IMR-90 (cell line): ENCODE data around the gene ACTG2. TPM values are rescaled to one million over a fixed set of nuclear protein-coding genes. Genes with fewer than 3 reads are reported as not detected.

Experiments
- ATAC-seq: fragments of 200-7000 bp; cut with Tn5 transposase; 2 replicates; pipeline ENCODE4 v1.9.1; 2020; ENCODE audit warnings: low read depth, mild to moderate bottlenecking, moderate library complexity
- BruUV-seq: library from RNA; stranded (reverse); fragments of 400-500 nt; replicated peaks from 2 replicates; lab custom pipeline; 2021; lab: Mats Ljungman, UMichigan
- CTCF ChIA-PET: fragments of 300-600 bp; formaldehyde crosslinking; extraction: SDS; loops from one replicate; lab custom pipeline; 2021; ENCODE audit warnings: antibody characterized with exemption; lab: Yijun Ruan, JAX
- POLR2A ChIA-PET: fragments of 300-600 bp; sonication (Branson Sonifier 250); formaldehyde crosslinking; loops from one replicate; lab custom pipeline; 2022; ENCODE audit warnings: antibody characterized with exemption; ENCODE audit not compliant: unreplicated experiment; lab: Charles Lee
- DNase-seq: peaks from one replicate; pipeline ENCODE4 v3.0.0; 2013
- H2AFZ ChIP-seq: replicated peaks from 2 replicates; pipeline ENCODE3; 2013; ENCODE audit warnings: low read length, mild to moderate bottlenecking; ENCODE audit not compliant: poor library complexity
- H2AK5ac ChIP-seq: 2 replicates; pipeline ENCODE4 v1.6.1; 2013; ENCODE audit warnings: low read depth, low read length, inconsistent platforms
- H2AK9ac ChIP-seq: replicated peaks from 2 replicates; pipeline ENCODE3; 2013; ENCODE audit warnings: mild to moderate bottlenecking, low read depth, low read length, moderate library complexity; ENCODE audit not compliant: poor library complexity
- H2BK120ac ChIP-seq: 2 replicates; pipeline ENCODE4 v1.6.1; 2013; ENCODE audit warnings: low read depth, low read length, inconsistent platforms
- H2BK15ac ChIP-seq: 3 replicates; pipeline ENCODE4 v1.6.1; 2013; ENCODE audit warnings: low read depth, low read length, inconsistent platforms
- H2BK20ac ChIP-seq: 2 replicates; pipeline ENCODE4 v1.6.1; 2013; ENCODE audit warnings: low read depth, mild to moderate bottlenecking, inconsistent platforms, low read length, moderate library complexity
- H2BK5ac ChIP-seq: 2 replicates; pipeline ENCODE4 v1.6.1; 2013; ENCODE audit warnings: mild to moderate bottlenecking, low read depth, low read length, inconsistent platforms; ENCODE audit not compliant: poor library complexity, severe bottlenecking
- H3K14ac ChIP-seq: replicated peaks from 2 replicates; pipeline ENCODE4 v1.6.1; 2013; ENCODE audit warnings: low read depth, low read length, inconsistent platforms
- H3K18ac ChIP-seq: 2 replicates; pipeline ENCODE4 v1.6.1; 2013; ENCODE audit warnings: low read depth, low read length, control low read depth
- H3K23ac ChIP-seq: 2 replicates; pipeline ENCODE4 v1.6.1; 2013; ENCODE audit warnings: low read depth, low read length, inconsistent platforms
- H3K27ac ChIP-seq: 2 replicates; pipeline ENCODE4 v1.5.1; 2013; ENCODE audit warnings: mild to moderate bottlenecking, control low read depth, low read length; ENCODE audit not compliant: insufficient read depth
- H3K27me3 ChIP-seq: 2 replicates; pipeline ENCODE4 v1.6.1; 2013; ENCODE audit warnings: low read length; ENCODE audit not compliant: control insufficient read depth, insufficient read depth
- H3K36me3 ChIP-seq: 2 replicates; pipeline ENCODE4 v1.6.1; 2013; ENCODE audit warnings: low read length, mixed read lengths; ENCODE audit not compliant: control insufficient read depth, insufficient read depth
- H3K4ac ChIP-seq: 2 replicates; pipeline ENCODE4 v1.6.1; 2013; ENCODE audit warnings: low read depth, low read length, inconsistent platforms
- H3K4me1 ChIP-seq: 2 replicates; pipeline ENCODE4 v1.6.1; 2013; ENCODE audit warnings: low read length, mixed read lengths; ENCODE audit not compliant: control insufficient read depth, insufficient read depth
- H3K4me2 ChIP-seq: 2 replicates; pipeline ENCODE4 v1.6.1; 2013; ENCODE audit warnings: low read depth, mild to moderate bottlenecking, control low read depth, low read length, moderate library complexity
- H3K4me3 ChIP-seq: 2 replicates; pipeline ENCODE4 v1.5.1; 2013; ENCODE audit warnings: low read depth, mild to moderate bottlenecking, control low read depth, low read length, moderate library complexity; ENCODE audit not compliant: insufficient read depth
- H3K56ac ChIP-seq: 2 replicates; pipeline ENCODE4 v1.6.1; 2013; ENCODE audit warnings: low read length, inconsistent platforms; ENCODE audit not compliant: insufficient read depth; ENCODE audit errors: extremely low read depth
- H3K79me1 ChIP-seq, 2 experiments: 2 replicates each; pipeline ENCODE4 v1.6.1; 2013; ENCODE audit warnings: low read length in 2 of 2, inconsistent platforms in 1 of 2, low read depth in 1 of 2
- H3K9ac ChIP-seq: 2 replicates; pipeline ENCODE4 v1.6.1; 2013; ENCODE audit warnings: low read depth, low read length, control low read depth
- H3K9me1 ChIP-seq: 2 replicates; pipeline ENCODE4 v1.6.1; 2013; ENCODE audit warnings: low read length, inconsistent platforms; ENCODE audit not compliant: insufficient read depth
- H3K9me3 ChIP-seq: 2 replicates; pipeline ENCODE4 v1.6.1; 2013; ENCODE audit warnings: low read length; ENCODE audit not compliant: control insufficient read depth, insufficient read depth
- H4K20me1 ChIP-seq: 2 replicates; pipeline ENCODE4 v1.6.1; 2013; ENCODE audit warnings: low read length, inconsistent platforms; ENCODE audit not compliant: insufficient read depth
- H4K5ac ChIP-seq: 2 replicates; pipeline ENCODE4 v1.6.1; 2013; ENCODE audit warnings: mild to moderate bottlenecking, low read depth, low read length, control low read depth
- H4K8ac ChIP-seq, 2 experiments: 2 replicates each; pipeline ENCODE4 v1.6.1; 2013; ENCODE audit warnings: low read depth in 2 of 2, low read length in 2 of 2, control low read depth in 1 of 2, inconsistent platforms in 1 of 2
- H4K91ac ChIP-seq: 2 replicates; pipeline ENCODE4 v1.6.1; 2013; ENCODE audit warnings: low read depth, low read length, inconsistent platforms; ENCODE audit not compliant: insufficient read depth
- CHD1 ChIP-seq: IDR thresholded peaks from 2 replicates; pipeline ENCODE4 v1.6.1; 2012; ENCODE audit warnings: low read depth, low read length, improper control_type of control experiment
- ELK1 ChIP-seq: fragments of 150-350 bp; IDR thresholded peaks from 2 replicates; pipeline ENCODE4 v1.6.1; 2016; ENCODE audit warnings: low read depth, mild to moderate bottlenecking, low read length, moderate library complexity, borderline replicate concordance
- MAZ ChIP-seq: IDR thresholded peaks from 2 replicates; pipeline ENCODE4 v1.6.1; 2012; ENCODE audit warnings: low read depth, mild to moderate bottlenecking, low read length, improper control_type of control experiment, moderate library complexity, borderline replicate concordance
- WGBS, 2 experiments: methylation state at CpG; one replicate each; pipeline versions ENCODE4 v1.1.5 to v1.1.7; 2013; ENCODE audit warnings: missing lambda C conversion rate in 2 of 2; ENCODE audit not compliant: insufficient read length in 1 of 2; ENCODE audit errors: extremely low coverage in 2 of 2; 5-methylcytosine and 5-hydroxymethylcytosine counted together
- dilution Hi-C: fragments of 300-500 bp; cut with HindIII; formaldehyde crosslinking; loops from one replicate; pipeline ENCODE4 v1.14.3; 2018; ENCODE audit warnings: low sequenced_read_pairs; ENCODE audit not compliant: unreplicated experiment
- in situ Hi-C: fragments of 300-500 bp; cut with MboI; formaldehyde crosslinking; loops from 3 replicates; pipeline ENCODE4 v1.14.3; 2019; ENCODE audit warnings: low sequenced_read_pairs, inconsistent platforms, mixed read lengths
- intact Hi-C: fragments of 100-400 bp; cut with micrococcal nuclease; formaldehyde crosslinking; loops from 2 replicates; pipeline ENCODE4 v1.10.0; 2022
- polyA plus RNA-seq, 3 experiments: library from polyadenylated mRNA; depleted of rRNA; stranded (reverse); fragments of >200 nt; gene quantifications; 2 replicates each; pipeline ENCODE4 v1.2.3, GENCODE V29; 2012; ENCODE audit warnings: low replicate concordance in 1 of 3
- total RNA-seq: library from RNA; depleted of rRNA; stranded (reverse); fragments of >200 nt; gene quantifications from 2 replicates; pipeline ENCODE4 v1.2.3, GENCODE V29; 2012

ACTG2 gene
- total and polyA plus RNA-seq, 2 of the 4 experiments (the other 2 are of a cell fraction), result 523 to 899 TPM

GRCh38 chr2:73901143-73901542 is 8.3 kb downstream of the ACTG2 start:
- DNase-seq, result no peak
- intact Hi-C loops, result no loop called here
- no TSS peak for BruUV-seq

More at GRCh38 chr2:73901143-73901542, 8.3 kb downstream of the ACTG2 start:
- H3K4ac ChIP-seq, result no peak overlapping the region
- in situ Hi-C loops (no loop called here), dilution Hi-C loops (no loop called here)
- no peak overlapping the region for H2BK20ac ChIP-seq
- no peak overlapping the region for H2AFZ ChIP-seq
- no peak overlapping the region for H3K23ac ChIP-seq
- no peak overlapping the region for H2BK120ac ChIP-seq
- no peak overlapping the region for H3K4me2 ChIP-seq
- no peak overlapping the region for H2BK5ac ChIP-seq
- no peak overlapping the region for H3K14ac ChIP-seq
- no peak overlapping the region for H4K91ac ChIP-seq
- H4K5ac ChIP-seq, result no peak overlapping the region
- H3K4me1 ChIP-seq, result peaks cover 10% of the 10 kb centered on the region
- POLR2A ChIA-PET, result no interaction called here
- WGBS, 2 experiments, result 100% methylated on average over 2 of the region's 10 CpGs; no CpG with 5 or more reads in 1 of the 2 experiments
- H3K27ac ChIP-seq, result no peak overlapping the region
- H3K18ac ChIP-seq, result no peak overlapping the region
- H4K20me1 ChIP-seq, result peaks cover 76% of the 10 kb centered on the region
- peaks cover 40% of the 10 kb centered on the region for H3K36me3 ChIP-seq
- TF ChIP-seq MAZ (no peak), ELK1 (no peak), CHD1 (no peak)
- no peak overlapping the region for H3K56ac ChIP-seq
- H3K4me3 ChIP-seq, result no peak overlapping the region
- CTCF ChIA-PET, result no interaction called here
- no peak overlapping the region for H4K8ac ChIP-seq
- H3K9me3 ChIP-seq, result no peaks in the 10 kb centered on the region
- no peaks in the 10 kb centered on the region for H3K27me3 ChIP-seq
- no peak overlapping the region for H2AK5ac ChIP-seq
- H3K9me1 ChIP-seq, result peaks cover 32% of the 10 kb centered on the region
- H3K9ac ChIP-seq, result no peak overlapping the region
- H2BK15ac ChIP-seq, result no peak overlapping the region
- peaks cover 27 to 66% of the 10 kb centered on the region in 2 experiments for H3K79me1 ChIP-seq
- no peak overlapping the region for H2AK9ac ChIP-seq
- ATAC-seq, result no peak
